HEK293 (cell line): ENCODE results near the gene KCTD10.

Experiments
- CTCF ChIA-PET: fragments of 350-600 bp; formaldehyde crosslinking; extraction: SDS; loops from one replicate; lab custom pipeline; 2021; ENCODE audit warnings: antibody characterized with exemption; lab: Yijun Ruan, JAX
- POLR2A ChIA-PET: fragments of 300-600 bp; formaldehyde crosslinking; extraction: SDS; loops from one replicate; lab custom pipeline; 2020; ENCODE audit warnings: antibody characterized with exemption, inconsistent platforms; lab: Yijun Ruan, JAX
- H3K27ac ChIP-seq: fragments of 200-500 bp; sonication (Bioruptor generic); 2 replicates; pipeline ENCODE4 v1.5.1; 2014; ENCODE audit warnings: low read depth, low read length, control low read depth, inconsistent platforms; ENCODE audit errors: extremely low read depth
- H3K36me3 ChIP-seq, 2 experiments: fragments of 200-500 bp in 1 of 2; sonication (Bioruptor generic) in 1 of 2; 1 replicate in 1 of 2; 2 replicates in 1 of 2; pipeline ENCODE4 v1.5.1; 2014 to 2017; ENCODE audit warnings: inconsistent platforms in 2 of 2, low read length in 2 of 2; ENCODE audit not compliant: control insufficient read depth in 2 of 2, insufficient read depth in 1 of 2
- H3K4me1 ChIP-seq: fragments of 200-500 bp; sonication (Bioruptor generic); 2 replicates; pipeline ENCODE4 v1.5.1; 2014; ENCODE audit warnings: mild to moderate bottlenecking, low read length, inconsistent platforms; ENCODE audit not compliant: control insufficient read depth, insufficient read depth
- H3K4me3 ChIP-seq: 2 replicates; pipeline ENCODE4 v1.5.1; 2011; ENCODE audit warnings: low read depth, mild to moderate bottlenecking, control low read depth, low read length, moderate library complexity
- H3K9me3 ChIP-seq: fragments of 200-500 bp; sonication (Bioruptor generic); 2 replicates; pipeline ENCODE4 v1.5.1; 2014; ENCODE audit warnings: low read depth, low read length, inconsistent platforms; ENCODE audit not compliant: control insufficient read depth, insufficient read depth
- ATF2 ChIP-seq: fragments of 450-650 bp; formaldehyde crosslinking; IDR thresholded peaks from 2 replicates; pipeline ENCODE4 v1.5.1; 2016; ENCODE audit warnings: missing biosample characterization, missing genetic modification characterization, low read depth
- MEIS1 ChIP-seq: sonication (generic); formaldehyde crosslinking; IDR thresholded peaks from 2 replicates; pipeline ENCODE4 v1.8.1; 2022; ENCODE audit warnings: missing genetic modification reagents, mild to moderate bottlenecking, borderline replicate concordance
- PBX3 ChIP-seq: sonication (generic); formaldehyde crosslinking; IDR thresholded peaks from 2 replicates; pipeline ENCODE4 v1.8.1; 2022; ENCODE audit warnings: mild to moderate bottlenecking, moderate library complexity, missing genetic modification reagents
- ZBTB10 ChIP-seq: fragments of 450-650 bp; formaldehyde crosslinking; IDR thresholded peaks from 2 replicates; pipeline ENCODE4 v1.5.1; 2016; ENCODE audit warnings: missing biosample characterization, missing genetic modification characterization
- ZBTB26 ChIP-seq: fragments of 450-650 bp; formaldehyde crosslinking; optimal IDR thresholded peaks from 2 replicates; pipeline ENCODE3; 2016; ENCODE audit warnings: missing biosample characterization, mild to moderate bottlenecking, missing genetic modification characterization
- ZBTB7A ChIP-seq: fragments of 450-650 bp; formaldehyde crosslinking; IDR thresholded peaks from 2 replicates; pipeline ENCODE4 v1.5.1; 2016; ENCODE audit warnings: low read depth, missing biosample characterization, missing genetic modification characterization
- ZFHX2 ChIP-seq: fragments of 450-650 bp; formaldehyde crosslinking; conservative IDR thresholded peaks from 2 replicates; pipeline ENCODE4 v1.5.1; 2016; ENCODE audit warnings: missing biosample characterization, missing genetic modification characterization
- ZNF112 ChIP-seq: fragments of 450-650 bp; formaldehyde crosslinking; IDR thresholded peaks from 2 replicates; pipeline ENCODE4 v1.5.0; 2017; ENCODE audit warnings: missing biosample characterization, missing genetic modification characterization
- ZNF184 ChIP-seq: fragments of 450-650 bp; IDR thresholded peaks from 2 replicates; pipeline ENCODE4 v1.5.1; 2018; ENCODE audit warnings: missing biosample characterization, mild to moderate bottlenecking, missing genetic modification characterization
- ZNF280C ChIP-seq: fragments of 450-650 bp; formaldehyde crosslinking; IDR thresholded peaks from 2 replicates; pipeline ENCODE4 v1.5.1; 2016; ENCODE audit warnings: missing biosample characterization, missing genetic modification characterization
- ZNF280D ChIP-seq: fragments of 450-650 bp; formaldehyde crosslinking; IDR thresholded peaks from 2 replicates; pipeline ENCODE4 v1.5.1; 2016; ENCODE audit warnings: missing biosample characterization, missing genetic modification characterization
- ZNF394 ChIP-seq: fragments of 450-650 bp; formaldehyde crosslinking; IDR thresholded peaks from 2 replicates; pipeline ENCODE4 v1.5.1; 2016; ENCODE audit warnings: missing biosample characterization, missing genetic modification characterization, mild to moderate bottlenecking, moderate library complexity, borderline replicate concordance
- ZNF548 ChIP-seq: fragments of 450-650 bp; formaldehyde crosslinking; IDR thresholded peaks from 2 replicates; pipeline ENCODE4 v1.5.1; 2016; ENCODE audit warnings: missing biosample characterization, missing genetic modification characterization
- ZNF560 ChIP-seq: fragments of 450-650 bp; formaldehyde crosslinking; IDR thresholded peaks from 2 replicates; pipeline ENCODE4 v1.5.1; 2017; ENCODE audit warnings: missing biosample characterization, missing genetic modification characterization, borderline replicate concordance
- ZNF571 ChIP-seq: fragments of 450-650 bp; formaldehyde crosslinking; IDR thresholded peaks from 2 replicates; pipeline ENCODE4 v1.5.0; 2017; ENCODE audit warnings: missing biosample characterization, missing genetic modification characterization
- ZNF624 ChIP-seq: fragments of 450-650 bp; formaldehyde crosslinking; IDR thresholded peaks from 2 replicates; pipeline ENCODE4 v1.5.1; 2017; ENCODE audit warnings: missing biosample characterization, missing genetic modification characterization
- ZNF791 ChIP-seq: fragments of 450-650 bp; formaldehyde crosslinking; IDR thresholded peaks from 2 replicates; pipeline ENCODE4 v1.5.1; 2016; ENCODE audit warnings: missing biosample characterization, missing genetic modification characterization
- ZNF830 ChIP-seq: fragments of 450-650 bp; IDR thresholded peaks from 2 replicates; pipeline ENCODE4 v1.5.0; 2018; ENCODE audit warnings: missing biosample characterization, missing genetic modification characterization, low read depth, mild to moderate bottlenecking, moderate library complexity
- ZSCAN23 ChIP-seq: fragments of 450-650 bp; formaldehyde crosslinking; IDR thresholded peaks from 2 replicates; pipeline ENCODE4 v1.5.1; 2016; ENCODE audit warnings: missing biosample characterization, missing genetic modification characterization
- ZSCAN30 ChIP-seq: fragments of 450-650 bp; IDR thresholded peaks from 2 replicates; pipeline ENCODE4 v1.5.1; 2018; ENCODE audit warnings: missing biosample characterization, mild to moderate bottlenecking, missing genetic modification characterization, moderate library complexity

KCTD10 gene

GRCh38 chr12:109458086-109458485, 19.0 kb downstream of the KCTD10 start:
- no peak overlapping the region for H3K27ac ChIP-seq
- no peak for TF ChIP-seq MEIS1 (CRISPR knock-in tag)
- TF ChIP-seq ZNF394 (tag by site-specific recombination): no peak
- no peak for TF ChIP-seq ZNF184 (tag by site-specific recombination)
- TF ChIP-seq ZSCAN30 (tag by site-specific recombination): no peak
- TF ChIP-seq ZNF548 (tag by site-specific recombination): no peak
- no peak for TF ChIP-seq ZBTB26 (tag by site-specific recombination)
- no peak for TF ChIP-seq ZNF112 (tag by site-specific recombination)
- no peak for TF ChIP-seq ZNF280D (tag by site-specific recombination)
- TF ChIP-seq ZSCAN23 (tag by site-specific recombination): no peak
- TF ChIP-seq PBX3 (CRISPR knock-in tag): no peak
- TF ChIP-seq ZNF830 (tag by site-specific recombination): no peak
- no peak for TF ChIP-seq ZBTB7A (tag by site-specific recombination)
- no peak for TF ChIP-seq ZNF560 (tag by site-specific recombination)
- no peak for TF ChIP-seq ZNF624 (tag by site-specific recombination)
- TF ChIP-seq ZBTB10 (tag by site-specific recombination): no peak
- no peak for TF ChIP-seq ZNF791 (tag by site-specific recombination)
- no peak for TF ChIP-seq ZFHX2 (tag by site-specific recombination)
- TF ChIP-seq ZNF280C (tag by site-specific recombination): no peak
- TF ChIP-seq ATF2: no peak
- TF ChIP-seq ZNF571 (tag by site-specific recombination): no peak
- H3K36me3 ChIP-seq: peaks cover 29 to 62% of the 10 kb centered on the region in 2 experiments
- CTCF ChIA-PET: interaction anchor here (0.6 to 1.7 kb wide), 4 partner anchors 25 to 126 kb away, joined by 3 to 4 read pairs (median 4); no protein-coding TSS in a partner anchor
- H3K4me1 ChIP-seq: peaks cover 10% of the 10 kb centered on the region
- H3K4me3 ChIP-seq: no peak overlapping the region
- POLR2A ChIA-PET: no interaction called here
- no peaks in the 10 kb centered on the region for H3K9me3 ChIP-seq
